Endothelial cell (in vitro differentiated cells): Measurements from ENCODE around the gene HDAC4. TPM values are rescaled to one million over a fixed set of nuclear protein-coding genes. Genes with fewer than 3 reads are reported as not detected.

Experiments
- DNase-seq: peaks from one replicate; pipeline ENCODE4 v3.0.0; 2021; ENCODE audit warnings: low spot score
- H3K27ac Mint-ChIP-seq: one replicate; pipeline ENCODE4 v1.8.0; 2021; ENCODE audit warnings: mixed read lengths, inconsistent platforms; ENCODE audit not compliant: unreplicated experiment
- H3K27me3 Mint-ChIP-seq: one replicate; pipeline ENCODE4 v1.8.0; 2021; ENCODE audit warnings: mild to moderate bottlenecking, moderate library complexity, mixed read lengths, inconsistent platforms; ENCODE audit not compliant: unreplicated experiment
- H3K36me3 Mint-ChIP-seq: one replicate; pipeline ENCODE4 v1.8.0; 2021; ENCODE audit warnings: mild to moderate bottlenecking, low read depth, mixed read lengths, inconsistent platforms; ENCODE audit not compliant: unreplicated experiment
- H3K4me1 Mint-ChIP-seq: one replicate; pipeline ENCODE4 v1.8.0; 2021; ENCODE audit warnings: mild to moderate bottlenecking, mixed read lengths, inconsistent platforms; ENCODE audit not compliant: unreplicated experiment
- H3K4me3 Mint-ChIP-seq: one replicate; pipeline ENCODE4 v1.8.0; 2021; ENCODE audit warnings: mild to moderate bottlenecking, mixed read lengths, inconsistent platforms; ENCODE audit not compliant: unreplicated experiment
- H3K9me3 Mint-ChIP-seq: one replicate; pipeline ENCODE4 v1.8.0; 2021; ENCODE audit warnings: mixed read lengths, inconsistent platforms; ENCODE audit not compliant: unreplicated experiment
- CTCF ChIP-seq: fragments of 200-600 bp; sonication (generic); IDR thresholded peaks from one replicate; pipeline ENCODE4 v1.5.0; 2021; ENCODE audit warnings: antibody characterized with exemption; ENCODE audit not compliant: unreplicated experiment
- total RNA-seq: library from RNA; stranded (reverse); fragmentation: NEBNext Ultra II Directional; extraction: Animal tissue kit (Norgen Biotek cat#: 25700); gene quantifications from one replicate; pipeline ENCODE4 v1.2.1, GENCODE V29; 2021; ENCODE audit not compliant: unreplicated experiment

The HDAC4 gene
- total RNA-seq, 1 donor from 2014 or later: 26.0 TPM

- TF ChIP-seq CTCF: no peak
- no peak overlapping the region for H3K27ac Mint-ChIP-seq
- no peak for DNase-seq
- peaks cover 6% of the 10 kb centered on the region for H3K27me3 Mint-ChIP-seq
- H3K4me3 Mint-ChIP-seq: no peak overlapping the region
- H3K9me3 Mint-ChIP-seq: no peaks in the 10 kb centered on the region
- H3K4me1 Mint-ChIP-seq: no peaks in the 10 kb centered on the region
- H3K36me3 Mint-ChIP-seq: peaks cover 19% of the 10 kb centered on the region
Measured at GRCh38 chr2:239124152-239124899, 276.5 kb downstream of the HDAC4 start.

GRCh38 chr2:239122421-239123110 lies 278.3 kb downstream of the HDAC4 start:
- Mint-ChIP-seq H3K4me1 (peaks cover 4% of the 10 kb centered on the region), H3K27me3 (peaks cover 11% of the 10 kb centered on the region), H3K4me3 (no peak overlapping the region), H3K27ac (no peak overlapping the region), H3K36me3 (peaks cover 19% of the 10 kb centered on the region), H3K9me3 (no peaks in the 10 kb centered on the region)
- no peak for TF ChIP-seq CTCF
- DNase-seq: no peak

- peaks cover 4% of the 10 kb centered on the region for H3K4me1 Mint-ChIP-seq
- H3K4me3 Mint-ChIP-seq: no peak overlapping the region
- peaks cover 11% of the 10 kb centered on the region for H3K27me3 Mint-ChIP-seq
- no peak overlapping the region for H3K27ac Mint-ChIP-seq
- no peak for TF ChIP-seq CTCF
- H3K9me3 Mint-ChIP-seq: no peaks in the 10 kb centered on the region
- H3K36me3 Mint-ChIP-seq: peaks cover 19% of the 10 kb centered on the region
- no peak for DNase-seq
Measured at GRCh38 chr2:239121600-239122012, 279.2 kb downstream of the HDAC4 start.

GRCh38 chr2:239120664-239121063 lies 280.2 kb downstream of the HDAC4 start:
- H3K9me3 Mint-ChIP-seq: no peaks in the 10 kb centered on the region
- no peak for DNase-seq
- no peak overlapping the region for H3K27ac Mint-ChIP-seq
- H3K27me3 Mint-ChIP-seq: peaks cover 11% of the 10 kb centered on the region
- peaks cover 17% of the 10 kb centered on the region for H3K36me3 Mint-ChIP-seq
- H3K4me1 Mint-ChIP-seq: peaks cover 4% of the 10 kb centered on the region
- H3K4me3 Mint-ChIP-seq: no peak overlapping the region
- no peak for TF ChIP-seq CTCF
